Retina (tissue), 1 donor: ENCODE results near the gene PCYT2.

Experiments used
- DNase-seq: peaks from one replicate; pipeline ENCODE4 v3.0.0-alpha.2; 2016

PCYT2 gene

GRCh38 chr17:81912441-81913309 is 1.5 kb upstream of the PCYT2 start:
- no peak for DNase-seq

- DNase-seq: no peak
These were observed 770 bp upstream of the PCYT2 start for GRCh38 chr17:81911969-81912368.

GRCh38 chr17:81910840-81911276 is 341 bp downstream of the PCYT2 start:
- peak; percentile 43 for DNase-seq

GRCh38 chr17:81909966-81910839 is 996 bp downstream of the PCYT2 start:
- no peak for DNase-seq

GRCh38 chr17:81909231-81909630 is 2.0 kb downstream of the PCYT2 start:
- no peak for DNase-seq

- DNase-seq: no peak
These were observed 2.4 kb downstream of the PCYT2 start for GRCh38 chr17:81908793-81909192.

GRCh38 chr17:81907219-81908145 is 3.7 kb downstream of the PCYT2 start:
- no peak for DNase-seq

GRCh38 chr17:81906476-81907218 is 4.6 kb downstream of the PCYT2 start:
- no peak for DNase-seq

- no peak for DNase-seq
These were observed 5.2 kb downstream of the PCYT2 start for GRCh38 chr17:81905993-81906392.

GRCh38 chr17:81905424-81905875 is 5.7 kb downstream of the PCYT2 start:
- DNase-seq: no peak

GRCh38 chr17:81904600-81905423 is 6.4 kb downstream of the PCYT2 start:
- no peak for DNase-seq

- no peak for DNase-seq
These were observed 7.2 kb downstream of the PCYT2 start for GRCh38 chr17:81903896-81904599.

GRCh38 chr17:81903415-81903831 is 7.8 kb downstream of the PCYT2 start:
- no peak for DNase-seq

- DNase-seq: no peak
These were observed 8.4 kb downstream of the PCYT2 start for GRCh38 chr17:81902653-81903414.

- peak; percentile 24 for DNase-seq
These were observed 9.1 kb downstream of the PCYT2 start, which contains the start of gene NPB for GRCh38 chr17:81902023-81902652. Gene NPB (plus strand): TSS chr17:81902238. CDS start chr17:81902278, 40 bp downstream.

GRCh38 chr17:81901167-81902022 is 9.8 kb downstream of the PCYT2 start:
- DNase-seq: peak; percentile 28

- DNase-seq: no peak
These were observed 10.9 kb downstream of the PCYT2 start for GRCh38 chr17:81900181-81900820.
